Hepatocyte (in vitro differentiated cells): ENCODE results near the gene CAPN8.

Experiments
- CTCF ChIP-seq: fragments of 200-600 bp; sonication (generic); IDR thresholded peaks from 2 replicates; pipeline ENCODE4 v1.5.1; 2016; ENCODE audit warnings: antibody characterized with exemption, mild to moderate bottlenecking; ENCODE audit not compliant: poor library complexity
- EZH2 ChIP-seq: fragments of 200-600 bp; sonication (generic); IDR thresholded peaks from 2 replicates; pipeline ENCODE4 v1.6.1; 2016; ENCODE audit warnings: antibody characterized with exemption, mild to moderate bottlenecking, borderline replicate concordance

- TF ChIP-seq EZH2 (no peak), CTCF (no peak)
These were observed 23.3 kb downstream of the CAPN8 start for GRCh38 chr1:223642237-223642636.
